GM13976 (cell line): ENCODE results near the gene HIVEP3.

ENCODE experiments used
- DNase-seq: peaks from one replicate; pipeline ENCODE4 v3.0.0; 2012; ENCODE audit warnings: low spot score
- CTCF ChIP-seq: IDR thresholded peaks from 2 replicates; pipeline ENCODE4 v1.5.1; 2012; ENCODE audit warnings: borderline replicate concordance, mild to moderate bottlenecking; ENCODE audit not compliant: insufficient read depth; ENCODE audit errors: extremely low read depth, missing control alignments, control extremely low read depth
- in situ Hi-C: fragments of 300-500 bp; cut with MboI; formaldehyde crosslinking; loops from one replicate; pipeline ENCODE4 v1.12.0; 2022; ENCODE audit warnings: low sequenced_read_pairs, mixed read lengths, inconsistent platforms; ENCODE audit not compliant: unreplicated experiment

The HIVEP3 gene

GRCh38 chr1:41566969-41567368 is 351.8 kb downstream of the HIVEP3 start:
- in situ Hi-C loops = loop anchor here (25.0 kb wide), 1 partner anchor 570 kb away; no protein-coding TSS in a partner anchor
- TF ChIP-seq CTCF = no peak
- DNase-seq = no peak

GRCh38 chr1:41566274-41566885 is 352.3 kb downstream of the HIVEP3 start:
- DNase-seq = no peak
- in situ Hi-C loops = loop anchor here (25.0 kb wide), 1 partner anchor 571 kb away; no protein-coding TSS in a partner anchor
- no peak for TF ChIP-seq CTCF

- DNase-seq = no peak
- in situ Hi-C loops = loop anchor here (25.0 kb wide), 1 partner anchor 572 kb away; no protein-coding TSS in a partner anchor
- TF ChIP-seq CTCF = no peak
Measured at GRCh38 chr1:41564741-41565475, 353.8 kb downstream of the HIVEP3 start.

- DNase-seq = no peak
- TF ChIP-seq CTCF = no peak
- in situ Hi-C loops = loop anchor here (25.0 kb wide), 1 partner anchor 575 kb away; no protein-coding TSS in a partner anchor
Measured at GRCh38 chr1:41562328-41562727, 356.4 kb downstream of the HIVEP3 start.

- TF ChIP-seq CTCF = no peak
- DNase-seq = no peak
- in situ Hi-C loops = loop anchor here (25.0 kb wide), 1 partner anchor 576 kb away; no protein-coding TSS in a partner anchor
Measured at GRCh38 chr1:41560931-41561330, 357.8 kb downstream of the HIVEP3 start.

- DNase-seq = no peak
- TF ChIP-seq CTCF = no peak
- in situ Hi-C loops = loop anchor here (25.0 kb wide), 1 partner anchor 577 kb away; no protein-coding TSS in a partner anchor
Measured at GRCh38 chr1:41560496-41560895, 358.2 kb downstream of the HIVEP3 start.
